ENCODE data around the gene CAMTA1. TPM values are rescaled to one million over a fixed set of nuclear protein-coding genes. Genes with fewer than 3 reads are reported as not detected.

Gene CAMTA1
- total RNA-seq, 1 experiment from 2014 or later, result 60.0 TPM

- no peaks in the 10 kb centered on the region for H3K4me1 Mint-ChIP-seq (ENCODE audit: low read depth, unreplicated experiment)
- BruUV-seq (replicated peaks), result no TSS peak
- ChIA-PET CTCF (no interaction called here), POLR2A (no interaction called here)
- Histone ChIP-seq H3K4me1 (no peaks in the 10 kb centered on the region), H3K4me3 (ENCODE audit: low read depth, low read length) (no peak overlapping the region), H3K9me3 (no peaks in the 10 kb centered on the region), H3K27me3 (replicated peaks; ENCODE audit: control insufficient read depth, insufficient read depth, low read length) (no peaks in the 10 kb centered on the region), H3K36me3 (ENCODE audit: control insufficient read depth, insufficient read depth, low read length) (no peaks in the 10 kb centered on the region)
- no peak overlapping the region for H3K4me3 Mint-ChIP-seq (ENCODE audit: unreplicated experiment)
- no peaks in the 10 kb centered on the region for H3K36me3 Mint-ChIP-seq (ENCODE audit: insufficient read depth, unreplicated experiment)
- no peak for TF ChIP-seq CTCF (IDR thresholded peaks at IDR 0.05; ENCODE audit: insufficient read depth in 1 of 2, low read depth in 1 of 2, low read length in 1 of 2, severe bottlenecking in 1 of 2, unreplicated experiment in 1 of 2)
- no peaks in the 10 kb centered on the region for H3K27me3 Mint-ChIP-seq (ENCODE audit: insufficient read depth, unreplicated experiment)
- intact Hi-C loops (cut with micrococcal nuclease; ENCODE audit: unreplicated experiment), result no loop called here
- no peak for DNase-seq
- no peak overlapping the region for H3K27ac Mint-ChIP-seq (ENCODE audit: unreplicated experiment)
- peaks cover 20% of the 10 kb centered on the region for H3K9me3 Mint-ChIP-seq (ENCODE audit: unreplicated experiment)
Measured at GRCh38 chr1:7656557-7657215, 871.4 kb downstream of the CAMTA1 start.

GRCh38 chr1:7657287-7658016 lies 872.2 kb downstream of the CAMTA1 start:
- intact Hi-C loops (cut with micrococcal nuclease; ENCODE audit: unreplicated experiment), result no loop called here
- H3K36me3 ChIP-seq (ENCODE audit: control insufficient read depth, insufficient read depth, low read length), result no peaks in the 10 kb centered on the region
- no peaks in the 10 kb centered on the region for H3K4me1 ChIP-seq
- no peaks in the 10 kb centered on the region for H3K9me3 ChIP-seq
- Mint-ChIP-seq H3K4me1 (ENCODE audit: low read depth, unreplicated experiment) (no peaks in the 10 kb centered on the region), H3K27me3 (ENCODE audit: insufficient read depth, unreplicated experiment) (no peaks in the 10 kb centered on the region), H3K9me3 (ENCODE audit: unreplicated experiment) (peaks cover 20% of the 10 kb centered on the region), H3K4me3 (ENCODE audit: unreplicated experiment) (no peak overlapping the region), H3K36me3 (ENCODE audit: insufficient read depth, unreplicated experiment) (no peaks in the 10 kb centered on the region), H3K27ac (ENCODE audit: unreplicated experiment) (no peak overlapping the region)
- H3K27me3 ChIP-seq (replicated peaks; ENCODE audit: control insufficient read depth, insufficient read depth, low read length), result no peaks in the 10 kb centered on the region
- ChIA-PET CTCF (no interaction called here), POLR2A (no interaction called here)
- no peak for TF ChIP-seq CTCF (IDR thresholded peaks at IDR 0.05; ENCODE audit: insufficient read depth in 1 of 2, low read depth in 1 of 2, low read length in 1 of 2, severe bottlenecking in 1 of 2, unreplicated experiment in 1 of 2)
- no peak overlapping the region for H3K4me3 ChIP-seq (ENCODE audit: low read depth, low read length)
- no TSS peak for BruUV-seq (replicated peaks)
- no peak for DNase-seq

GRCh38 chr1:7658099-7658498 lies 872.8 kb downstream of the CAMTA1 start:
- no TSS peak for BruUV-seq (replicated peaks)
- no peaks in the 10 kb centered on the region for H3K4me1 Mint-ChIP-seq (ENCODE audit: low read depth, unreplicated experiment)
- TF ChIP-seq CTCF (IDR thresholded peaks at IDR 0.05; ENCODE audit: insufficient read depth in 1 of 2, low read depth in 1 of 2, low read length in 1 of 2, severe bottlenecking in 1 of 2, unreplicated experiment in 1 of 2), result no peak
- Histone ChIP-seq H3K4me3 (ENCODE audit: low read depth, low read length) (no peak overlapping the region), H3K4me1 (no peaks in the 10 kb centered on the region), H3K27me3 (replicated peaks; ENCODE audit: control insufficient read depth, insufficient read depth, low read length) (no peaks in the 10 kb centered on the region), H3K9me3 (no peaks in the 10 kb centered on the region), H3K36me3 (ENCODE audit: control insufficient read depth, insufficient read depth, low read length) (no peaks in the 10 kb centered on the region)
- no peak overlapping the region for H3K4me3 Mint-ChIP-seq (ENCODE audit: unreplicated experiment)
- no peak for DNase-seq
- peaks cover 20% of the 10 kb centered on the region for H3K9me3 Mint-ChIP-seq (ENCODE audit: unreplicated experiment)
- H3K36me3 Mint-ChIP-seq (ENCODE audit: insufficient read depth, unreplicated experiment), result no peaks in the 10 kb centered on the region
- CTCF ChIA-PET, result interaction anchor here (0.6 kb wide), 1 partner anchor 9 kb away, joined by 3 read pairs; no protein-coding TSS in a partner anchor
- intact Hi-C loops (cut with micrococcal nuclease; ENCODE audit: unreplicated experiment), result no loop called here
- no peak overlapping the region for H3K27ac Mint-ChIP-seq (ENCODE audit: unreplicated experiment)
- POLR2A ChIA-PET, result no interaction called here
- H3K27me3 Mint-ChIP-seq (ENCODE audit: insufficient read depth, unreplicated experiment), result no peaks in the 10 kb centered on the region
